Measurements from ENCODE around the gene RRAGD.
"Not testable (repeated sequence)": the region's sequence is repeated elsewhere in the genome, so short reads cannot be mapped to it uniquely, and the experiment has no call there.

The RRAGD gene

DNA sequence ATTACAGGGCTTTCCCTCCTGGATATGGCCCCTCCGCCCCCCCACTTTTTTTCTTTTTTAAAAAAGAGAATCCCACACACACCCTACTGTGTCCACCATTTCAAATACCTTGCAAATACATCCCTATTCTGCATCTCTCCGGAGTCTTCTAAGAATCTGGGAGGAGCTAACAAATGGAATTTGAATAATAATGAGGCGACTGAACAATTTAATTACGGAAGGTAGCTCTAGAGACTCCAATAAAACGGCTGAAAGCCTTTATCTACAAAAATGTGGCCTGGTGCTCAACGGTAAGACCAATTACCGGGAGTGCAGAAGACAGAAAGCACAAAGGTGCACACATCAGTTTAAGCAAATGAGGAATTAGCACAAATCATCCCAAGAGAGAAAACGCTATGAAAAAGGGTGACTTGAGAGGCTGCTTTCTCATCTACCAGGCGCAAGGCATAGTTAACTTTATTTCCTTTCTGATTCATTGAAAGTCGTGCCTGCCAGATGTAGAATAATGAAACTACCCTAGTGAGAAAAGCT lies 1.8 kb downstream of the RRAGD start:
- H3K9ac ChIP-seq (ENCODE audit: low read depth, low read length): peak overlapping the region; percentile 72; the same call in 1 of the 2 replicates
- peaks cover 46% of the 10 kb centered on the region for H3K27me3 ChIP-seq (ENCODE audit: insufficient read depth, low read length)
- H3K36me3 ChIP-seq (ENCODE audit: insufficient read depth, low read depth, low read length): no peaks in the 10 kb centered on the region
- peak overlapping the region; percentile 85 for H3K4me3 ChIP-seq (ENCODE audit: low read length)
- H3K4me1 ChIP-seq (ENCODE audit: insufficient read depth, low read length): peaks cover 44% of the 10 kb centered on the region; the same call in 1 of the 2 replicates
- H3K27ac ChIP-seq (ENCODE audit: low read length): no peak overlapping the region
- no peaks in the 10 kb centered on the region for H3K9me3 ChIP-seq (ENCODE audit: insufficient read depth, low read depth, low read length)

DNA sequence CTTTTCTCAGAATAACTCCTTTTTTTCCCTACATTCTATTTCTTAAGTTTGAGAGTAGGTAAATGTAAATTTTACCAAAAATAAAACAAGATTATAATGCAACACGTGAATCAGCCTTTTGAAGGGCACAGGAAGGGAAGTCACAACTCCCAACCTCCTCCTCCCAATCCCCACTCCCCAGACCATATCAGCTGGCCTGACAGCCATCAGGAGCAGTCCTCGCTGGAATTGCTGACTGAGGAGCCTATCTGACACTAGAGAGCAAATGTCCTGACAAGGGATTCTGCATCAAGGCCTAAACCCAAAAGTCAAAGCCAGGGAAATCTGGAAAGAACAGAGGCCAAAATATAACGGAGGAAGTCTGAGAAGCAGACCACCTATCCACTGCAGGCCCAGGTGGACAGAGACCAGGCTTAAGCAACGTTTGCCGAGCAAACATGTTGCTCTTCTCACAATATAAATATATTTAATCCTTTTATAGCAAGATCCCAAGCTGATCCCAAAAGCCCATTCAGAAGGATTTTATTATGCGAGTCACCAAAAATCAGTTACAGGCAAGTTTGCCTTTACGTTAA lies 2.5 kb downstream of the RRAGD start:
- no peaks in the 10 kb centered on the region for H3K36me3 ChIP-seq (ENCODE audit: insufficient read depth, low read depth, low read length)
- peak overlapping the region; percentile 85 for H3K4me3 ChIP-seq (ENCODE audit: low read length)
- H3K27ac ChIP-seq (ENCODE audit: low read length): no peak overlapping the region
- H3K4me1 ChIP-seq (ENCODE audit: insufficient read depth, low read length): peaks cover 42% of the 10 kb centered on the region; the same call in 1 of the 2 replicates
- peak overlapping the region; percentile 72; the same call in 1 of the 2 replicates for H3K9ac ChIP-seq (ENCODE audit: low read depth, low read length)
- peaks cover 39% of the 10 kb centered on the region for H3K27me3 ChIP-seq (ENCODE audit: insufficient read depth, low read length)
- H3K9me3 ChIP-seq (ENCODE audit: insufficient read depth, low read depth, low read length): no peaks in the 10 kb centered on the region

DNA sequence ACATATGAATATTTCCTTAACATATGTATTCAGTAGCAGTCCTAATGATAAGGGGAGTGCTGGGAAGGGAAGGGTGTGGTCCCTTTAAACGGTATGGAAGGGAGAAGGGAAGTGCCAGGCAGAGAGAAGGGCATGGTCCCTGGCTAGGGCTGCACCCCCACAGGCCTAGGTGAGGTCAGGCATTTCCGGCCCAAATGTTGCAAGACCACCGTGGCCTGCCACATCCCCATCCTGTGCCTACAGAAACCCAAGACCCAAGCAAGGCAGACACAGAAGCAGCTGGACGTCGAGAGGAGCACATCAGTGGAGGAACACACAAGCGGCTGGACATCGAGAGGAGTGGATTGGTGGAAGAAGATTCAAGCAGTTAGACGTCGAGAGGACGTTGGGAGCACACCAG lies 5.9 kb downstream of the RRAGD start:
- H3K4me1 ChIP-seq (ENCODE audit: insufficient read depth, low read length): peaks cover 35% of the 10 kb centered on the region; the same call in 1 of the 2 replicates
- H3K4me3 ChIP-seq (ENCODE audit: low read length): no peak overlapping the region
- no peak overlapping the region for H3K27ac ChIP-seq (ENCODE audit: low read length)
- no peak overlapping the region for H3K9ac ChIP-seq (ENCODE audit: low read depth, low read length)
- H3K36me3 ChIP-seq (ENCODE audit: insufficient read depth, low read depth, low read length): no peaks in the 10 kb centered on the region
- H3K9me3 ChIP-seq (ENCODE audit: insufficient read depth, low read depth, low read length): no peaks in the 10 kb centered on the region
- H3K27me3 ChIP-seq (ENCODE audit: insufficient read depth, low read length): peaks cover 14% of the 10 kb centered on the region

- Histone ChIP-seq H3K27me3 (ENCODE audit: insufficient read depth, low read length) (peaks cover 3% of the 10 kb centered on the region; the same call in 1 of the 2 replicates), H3K9ac (ENCODE audit: low read depth, low read length) (no peak overlapping the region), H3K4me3 (ENCODE audit: low read length) (no peak overlapping the region), H3K4me1 (ENCODE audit: insufficient read depth, low read length) (peaks cover 31% of the 10 kb centered on the region; the same call in 1 of the 2 replicates), H3K9me3 (ENCODE audit: insufficient read depth, low read depth, low read length) (no peaks in the 10 kb centered on the region), H3K36me3 (ENCODE audit: insufficient read depth, low read depth, low read length) (no peaks in the 10 kb centered on the region), H3K27ac (ENCODE audit: low read length) (no peak overlapping the region)
These were observed 7.6 kb downstream of the RRAGD start for GRCh38 chr6:89404512-89404911.

- Histone ChIP-seq H3K9me3 (ENCODE audit: insufficient read depth, low read depth, low read length) (no peaks in the 10 kb centered on the region), H3K4me3 (ENCODE audit: low read length) (no peak overlapping the region), H3K27me3 (ENCODE audit: insufficient read depth, low read length) (peaks cover under 1% of the 10 kb centered on the region; the same call in 1 of the 2 replicates), H3K9ac (ENCODE audit: low read depth, low read length) (no peak overlapping the region), H3K36me3 (ENCODE audit: insufficient read depth, low read depth, low read length) (no peaks in the 10 kb centered on the region), H3K27ac (ENCODE audit: low read length) (no peak overlapping the region), H3K4me1 (ENCODE audit: insufficient read depth, low read length) (peaks cover 15% of the 10 kb centered on the region; the same call in 1 of the 2 replicates)
These were observed 9.3 kb downstream of the RRAGD start for GRCh38 chr6:89402776-89403175.

DNA sequence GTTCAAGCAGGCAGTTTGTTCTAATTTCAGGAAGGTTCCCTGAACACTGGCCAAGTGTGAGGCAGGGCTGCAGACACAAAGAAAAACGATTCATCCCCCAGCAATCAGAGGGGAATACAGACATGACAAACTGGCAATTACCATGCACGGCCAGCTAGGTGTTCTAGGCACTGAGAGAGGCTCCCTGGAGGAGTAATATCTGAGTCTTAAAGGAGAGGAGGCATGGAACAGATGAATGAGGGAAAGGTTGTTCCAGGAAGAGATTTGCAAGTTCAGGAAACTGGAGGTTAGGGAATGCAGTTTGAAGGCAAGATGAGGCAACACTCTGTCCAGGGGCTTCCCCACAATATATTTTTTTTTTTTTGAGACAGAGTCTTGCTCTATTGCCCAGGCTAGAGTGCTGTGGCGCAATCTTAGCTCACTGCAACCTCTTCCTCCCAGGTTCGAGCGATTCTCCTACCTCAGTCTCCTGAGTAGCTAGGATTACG lies 11.1 kb downstream of the RRAGD start:
- no peaks in the 10 kb centered on the region for H3K27me3 ChIP-seq (ENCODE audit: insufficient read depth, low read length)
- H3K36me3 ChIP-seq (ENCODE audit: insufficient read depth, low read depth, low read length): no peaks in the 10 kb centered on the region
- H3K9ac ChIP-seq (ENCODE audit: low read depth, low read length): no peak overlapping the region
- no peak overlapping the region for H3K27ac ChIP-seq (ENCODE audit: low read length)
- no peak overlapping the region for H3K4me3 ChIP-seq (ENCODE audit: low read length)
- no peaks in the 10 kb centered on the region for H3K9me3 ChIP-seq (ENCODE audit: insufficient read depth, low read depth, low read length)
- peaks cover 6% of the 10 kb centered on the region; the same call in 1 of the 2 replicates for H3K4me1 ChIP-seq (ENCODE audit: insufficient read depth, low read length)

- H3K36me3 ChIP-seq (ENCODE audit: insufficient read depth, low read depth, low read length): no peaks in the 10 kb centered on the region
- H3K27ac ChIP-seq (ENCODE audit: low read length): no peak overlapping the region
- no peaks in the 10 kb centered on the region for H3K27me3 ChIP-seq (ENCODE audit: insufficient read depth, low read length)
- H3K9me3 ChIP-seq (ENCODE audit: insufficient read depth, low read depth, low read length): no peaks in the 10 kb centered on the region
- no peak overlapping the region for H3K9ac ChIP-seq (ENCODE audit: low read depth, low read length)
- no peaks in the 10 kb centered on the region; the same call in 1 of the 2 replicates for H3K4me1 ChIP-seq (ENCODE audit: insufficient read depth, low read length)
- H3K4me3 ChIP-seq (ENCODE audit: low read length): no peak overlapping the region
These were observed 12.0 kb downstream of the RRAGD start for GRCh38 chr6:89400050-89400449.

GRCh38 chr6:89398762-89399525 lies 13.1 kb downstream of the RRAGD start:
- H3K4me1 ChIP-seq (ENCODE audit: insufficient read depth, low read length): no peaks in the 10 kb centered on the region
- H3K27ac ChIP-seq (ENCODE audit: low read length): no peak overlapping the region
- H3K27me3 ChIP-seq (ENCODE audit: insufficient read depth, low read length): no peaks in the 10 kb centered on the region
- H3K9me3 ChIP-seq (ENCODE audit: insufficient read depth, low read depth, low read length): no peaks in the 10 kb centered on the region
- H3K36me3 ChIP-seq (ENCODE audit: insufficient read depth, low read depth, low read length): no peaks in the 10 kb centered on the region
- H3K9ac ChIP-seq (ENCODE audit: low read depth, low read length): no peak overlapping the region
- H3K4me3 ChIP-seq (ENCODE audit: low read length): no peak overlapping the region

- H3K27ac ChIP-seq (ENCODE audit: low read length); H3K9ac ChIP-seq (ENCODE audit: low read depth, low read length); H3K4me3 ChIP-seq (ENCODE audit: low read length): not testable (repeated sequence)
These were observed 14.2 kb downstream of the RRAGD start for GRCh38 chr6:89397884-89398283.

DNA sequence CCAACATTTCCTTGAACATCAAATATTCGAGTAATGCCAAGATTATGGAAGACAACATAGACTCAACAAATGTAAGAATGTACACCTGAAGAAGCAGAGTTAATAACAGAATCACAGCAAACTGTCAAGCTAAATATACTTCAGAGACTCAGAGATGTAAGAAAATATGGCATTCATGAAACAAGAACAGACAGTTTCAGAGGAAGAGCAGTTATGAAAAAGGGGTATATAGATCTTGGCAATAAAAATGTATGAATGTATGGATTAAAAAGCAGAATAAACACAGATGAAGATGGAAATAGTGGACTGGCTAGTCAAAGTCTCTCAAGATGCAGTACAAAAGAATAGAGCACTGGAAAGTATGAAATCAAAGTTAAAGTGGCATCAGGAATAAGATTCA lies 18.4 kb downstream of the RRAGD start:
- no peak overlapping the region for H3K4me3 ChIP-seq (ENCODE audit: low read length)
- H3K9ac ChIP-seq (ENCODE audit: low read depth, low read length): no peak overlapping the region
- no peaks in the 10 kb centered on the region for H3K27me3 ChIP-seq (ENCODE audit: insufficient read depth, low read length)
- no peaks in the 10 kb centered on the region for H3K9me3 ChIP-seq (ENCODE audit: insufficient read depth, low read depth, low read length)
- H3K4me1 ChIP-seq (ENCODE audit: insufficient read depth, low read length): no peaks in the 10 kb centered on the region
- no peaks in the 10 kb centered on the region for H3K36me3 ChIP-seq (ENCODE audit: insufficient read depth, low read depth, low read length)
- no peak overlapping the region for H3K27ac ChIP-seq (ENCODE audit: low read length)

More at GRCh38 chr6:89397884-89398283, 14.2 kb downstream of the RRAGD start:
- not testable (repeated sequence) for H3K9me3 ChIP-seq (ENCODE audit: insufficient read depth, low read depth, low read length); H3K4me1 ChIP-seq (ENCODE audit: insufficient read depth, low read length); H3K27me3 ChIP-seq (ENCODE audit: insufficient read depth, low read length); H3K36me3 ChIP-seq (ENCODE audit: insufficient read depth, low read depth, low read length)

DNA sequence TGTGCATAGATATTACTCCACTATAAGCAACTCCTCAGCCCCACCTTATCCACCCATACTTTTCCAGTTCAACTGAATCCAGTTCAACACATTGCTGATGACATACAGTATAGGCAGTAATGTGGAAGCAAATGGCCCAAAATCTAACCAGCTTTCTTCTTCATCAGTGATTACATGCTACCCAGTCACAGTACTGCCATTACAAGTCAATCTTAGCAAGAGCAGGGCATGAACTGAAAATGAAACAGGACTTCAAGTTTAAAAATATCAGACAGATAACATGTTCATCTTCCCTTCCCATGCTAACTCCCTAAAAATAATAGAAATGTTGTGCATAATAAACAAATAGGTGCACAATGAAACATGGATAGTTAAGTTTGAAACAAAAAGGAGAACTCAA lies 19.2 kb downstream of the RRAGD start:
- Histone ChIP-seq H3K27ac (ENCODE audit: low read length) (no peak overlapping the region), H3K4me3 (ENCODE audit: low read length) (no peak overlapping the region), H3K4me1 (ENCODE audit: insufficient read depth, low read length) (no peaks in the 10 kb centered on the region), H3K9me3 (ENCODE audit: insufficient read depth, low read depth, low read length) (no peaks in the 10 kb centered on the region), H3K36me3 (ENCODE audit: insufficient read depth, low read depth, low read length) (no peaks in the 10 kb centered on the region), H3K27me3 (ENCODE audit: insufficient read depth, low read length) (no peaks in the 10 kb centered on the region), H3K9ac (ENCODE audit: low read depth, low read length) (no peak overlapping the region)

All from iPS-20b (cell line).